K562 (cell line): ENCODE measurements around the gene SETD1B. TPM values are rescaled to one million over a fixed set of nuclear protein-coding genes. Genes with fewer than 3 reads are reported as not detected.

Experiments used
- ATAC-seq: fragments of 200-7000 bp; cut with Tn5 transposase; 3 replicates; pipeline ENCODE4 v1.9.1; 2020; ENCODE audit warnings: moderate library complexity
- BruUV-seq: library from RNA; stranded (reverse); fragments of 400-500 nt; replicated peaks from 2 replicates; lab custom pipeline; 2021; lab: Mats Ljungman, UMichigan
- CTCF ChIA-PET: fragments of 300-600 bp; formaldehyde crosslinking; extraction: SDS; loops from one replicate; lab custom pipeline; 2021; ENCODE audit warnings: low intra/inter-chr PET ratio; lab: Yijun Ruan, JAX
- POLR2A ChIA-PET: fragments of 300-600, 350-650 bp; sonication (Branson Sonifier 250); formaldehyde crosslinking; extraction: SDS; loops from one replicate; lab custom pipeline; 2021; ENCODE audit warnings: antibody characterized with exemption, inconsistent platforms; lab: Yijun Ruan, JAX
- DNase-seq, 4 experiments: peaks; one replicate each; pipeline versions ENCODE4 v3.0.0 to v3.0.0-alpha.2; 2011 to 2018; ENCODE audit warnings: low spot score in 3 of 4, mixed read lengths in 3 of 4; ENCODE audit errors: extremely low read depth in 1 of 4
- FAIRE-seq: peaks from 2 replicates; lab custom pipeline; 2011; peaks lifted over from hg19 to GRCh38; lab: Jason Lieb, UNC
- H2AFZ ChIP-seq: 2 replicates; pipeline ENCODE4 v1.6.0; 2011; ENCODE audit warnings: low read depth, low read length, control low read depth, inconsistent platforms
- H3K27ac ChIP-seq: fragments of 200-600 bp; 3 replicates; pipeline ENCODE4 v1.8.0; 2011; ENCODE audit warnings: low read depth, mild to moderate bottlenecking, control low read depth, inconsistent platforms, low read length, moderate library complexity, mixed read lengths; ENCODE audit errors: extremely low read depth
- H3K27me3 ChIP-seq, 2 experiments: fragments of 300-600 bp in 1 of 2; 2 replicates in 1 of 2; 3 replicates in 1 of 2; pipeline versions ENCODE4 v1.6.0 to v1.8.0; 2011; ENCODE audit warnings: inconsistent platforms in 2 of 2, low read length in 2 of 2, mild to moderate bottlenecking in 1 of 2, mixed read lengths in 1 of 2, moderate library complexity in 1 of 2; ENCODE audit not compliant: control insufficient read depth in 2 of 2, insufficient read depth in 2 of 2
- H3K36me3 ChIP-seq: fragments of 300-600 bp; 3 replicates; pipeline ENCODE4 v1.8.0; 2011; ENCODE audit warnings: mild to moderate bottlenecking, low read length, inconsistent platforms; ENCODE audit not compliant: control insufficient read depth, insufficient read depth
- H3K4me1 ChIP-seq, 2 experiments: fragments of 200-600 bp in 1 of 2; replicated peaks in 1 of 2; 2 replicates in 1 of 2; 3 replicates in 1 of 2; pipeline versions ENCODE4 v1.5.1 to v1.8.0; 2011; ENCODE audit warnings: inconsistent platforms in 2 of 2, low read length in 2 of 2, mild to moderate bottlenecking in 1 of 2, mixed read lengths in 1 of 2, moderate library complexity in 1 of 2; ENCODE audit not compliant: control insufficient read depth in 2 of 2, insufficient read depth in 2 of 2
- H3K4me2 ChIP-seq: 2 replicates; pipeline ENCODE4 v1.6.1; 2011; ENCODE audit warnings: low read length, control low read depth, inconsistent platforms, mixed read lengths; ENCODE audit not compliant: insufficient read depth
- H3K4me3 ChIP-seq: fragments of 200-600 bp; sonication (generic), shearing (Covaris generic); 2 replicates; pipeline ENCODE4 v1.5.1; 2016; ENCODE audit warnings: control low read depth, inconsistent platforms
- H3K79me2 ChIP-seq: fragments of 200-600 bp; 3 replicates; pipeline ENCODE4 v1.8.0; 2011; ENCODE audit warnings: low read length, inconsistent platforms; ENCODE audit not compliant: control insufficient read depth, insufficient read depth
- H3K9ac ChIP-seq, 2 experiments: 2 replicates each; pipeline versions ENCODE4 v1.6.0 to v1.6.1; 2011; ENCODE audit warnings: low read depth in 2 of 2, low read length in 2 of 2, control low read depth in 1 of 2, inconsistent platforms in 1 of 2, mild to moderate bottlenecking in 1 of 2, mixed read lengths in 1 of 2; ENCODE audit not compliant: insufficient read depth in 1 of 2
- H3K9me1 ChIP-seq: one replicate; pipeline ENCODE4 v1.6.0; 2011; ENCODE audit warnings: inconsistent platforms, mild to moderate bottlenecking, low read length, moderate library complexity; ENCODE audit not compliant: control insufficient read depth, insufficient read depth
- H3K9me3 ChIP-seq: replicated peaks from 2 replicates; pipeline ENCODE4 v1.5.1; 2011; ENCODE audit warnings: low read depth, low read length, inconsistent platforms; ENCODE audit not compliant: control insufficient read depth, insufficient read depth
- H4K20me1 ChIP-seq: replicated peaks from 2 replicates; pipeline ENCODE4 v1.6.1; 2011; ENCODE audit warnings: low read length, inconsistent platforms, mixed read lengths; ENCODE audit not compliant: control insufficient read depth, insufficient read depth
- CEBPB ChIP-seq: fragments of 450-650 bp; IDR thresholded peaks from 2 replicates; pipeline ENCODE4 v1.6.1; 2016; ENCODE audit warnings: missing genetic modification characterization, missing compliant biosample characterization
- CEBPG ChIP-seq, 3 experiments: fragments of 200-800 bp in 1 of 3; sonication (Bioruptor generic) in 1 of 3; sonication (generic) in 1 of 3; formaldehyde crosslinking in 1 of 3; IDR thresholded peaks in 2 of 3; conservative IDR thresholded peaks in 1 of 3; 2 replicates each; pipeline versions ENCODE4 v1.6.1 to v1.8.0; 2016 to 2022; ENCODE audit warnings: missing compliant biosample characterization in 2 of 3, missing genetic modification characterization in 2 of 3, mild to moderate bottlenecking in 1 of 3, missing genetic modification reagents in 1 of 3
- RBBP5 ChIP-seq: fragments of 200-600 bp; sonication (generic); IDR thresholded peaks from 2 replicates; pipeline ENCODE4 v1.6.1; 2012; ENCODE audit warnings: borderline replicate concordance, mild to moderate bottlenecking, low read length, control low read depth, inconsistent platforms; ENCODE audit not compliant: insufficient read depth, poor library complexity, severe bottlenecking
- WGBS: fragments of 100-300 bp; shearing (Covaris generic); methylation state at CpG from one replicate; pipeline ENCODE4 v1.1.6; 2016; ENCODE audit warnings: low coverage, mixed read lengths; ENCODE audit not compliant: insufficient coverage; ENCODE audit errors: missing lambda C conversion rate; 5-methylcytosine and 5-hydroxymethylcytosine counted together
- in situ Hi-C: fragments of 300-500 bp; cut with MboI; formaldehyde crosslinking; loops from 4 replicates; pipeline ENCODE4 v1.15.0; 2018; ENCODE audit warnings: inconsistent platforms, mixed read lengths
- intact Hi-C: fragments of 100-400 bp; cut with micrococcal nuclease; formaldehyde crosslinking; loops from 2 replicates; pipeline ENCODE4 v1.14.2; 2022
- polyA plus RNA-seq, 8 experiments: library from polyadenylated mRNA; depleted of rRNA in 4 of 8; stranded (reverse) in 5 of 8; unstranded in 3 of 8; fragments of >200 nt; fragmentation: Nextera tagmentation in 2 of 8; fragmentation: Illumina TruSeq in 1 of 8; extraction: Ambion mirVana in 2 of 8; extraction: Trizol in 1 of 8; gene quantifications; 2 replicates each; pipeline versions ENCODE4 v1.2.1 to v1.2.3, GENCODE V29; 2011 to 2014; ENCODE audit warnings: inconsistent platforms in 1 of 8, missing spikeins in 1 of 8
- total RNA-seq, 7 experiments: library from RNA; depleted of rRNA in 6 of 7; stranded (reverse); fragments of >200 nt in 6 of 7; fragmentation: Illumina TruSeq in 2 of 7; extraction: Trizol in 2 of 7; gene quantifications; 2 replicates each; pipeline versions ENCODE4 v1.2.1 to v1.2.3, GENCODE V29; 2011 to 2021; ENCODE audit warnings: low replicate concordance in 1 of 7

SETD1B gene
- total and polyA plus RNA-seq, 9 of the 15 experiments (the other 6 are each of a cell fraction or from before 2014, with no cell fraction given): 0.48 to 26.6 (median 2.3) TPM

GRCh38 chr12:121786440-121786825 lies 17.4 kb upstream of the SETD1B start:
- POLR2A ChIA-PET: interaction anchor here (3.8 kb wide), 1 partner anchor 8 kb away, joined by 16 read pairs; the partner anchor contains the start of gene RHOF
- BruUV-seq: no TSS peak
- no peak overlapping the region for H2AFZ ChIP-seq
- in situ Hi-C loops (no loop called here), intact Hi-C loops (no loop called here)
- peaks cover 2% of the 10 kb centered on the region for H3K9me1 ChIP-seq
- ATAC-seq (no peak), DNase-seq (no peak), FAIRE-seq (no peak)
- H3K4me3 ChIP-seq: no peak overlapping the region
- H3K9me3 ChIP-seq: no peaks in the 10 kb centered on the region
- no peaks in the 10 kb centered on the region for H3K27me3 ChIP-seq
- H3K9ac ChIP-seq: peak overlapping the region in 1 of 2 experiments; percentile 24; a peak in 1 of 4 replicates
- H4K20me1 ChIP-seq: peaks cover 17% of the 10 kb centered on the region
- H3K79me2 ChIP-seq: no peaks in the 10 kb centered on the region
- no peak overlapping the region for H3K4me2 ChIP-seq
- no peaks in the 10 kb centered on the region for H3K36me3 ChIP-seq
- H3K4me1 ChIP-seq: peaks cover 12 to 32% of the 10 kb centered on the region in 2 experiments
- H3K27ac ChIP-seq: no peak overlapping the region
- CTCF ChIA-PET: no interaction called here
- TF ChIP-seq RBBP5 (no peak), CEBPB (tag) (peak; percentile 84), CEBPG (CRISPR knock-in tag; IDR thresholded peaks at IDR 0.05) (no peak), CEBPG (tag; conservative IDR thresholded peaks at IDR 0.05 in 1 of 2, IDR thresholded peaks at IDR 0.05 in 1 of 2) (0 out of 4 replicates have a peak, but pooled peaks have one; percentile 30 to 41)
- WGBS: 59% methylated on average over 6 of the region's 6 CpGs
